ENCODE data around the gene B3GNT3.

DNA sequence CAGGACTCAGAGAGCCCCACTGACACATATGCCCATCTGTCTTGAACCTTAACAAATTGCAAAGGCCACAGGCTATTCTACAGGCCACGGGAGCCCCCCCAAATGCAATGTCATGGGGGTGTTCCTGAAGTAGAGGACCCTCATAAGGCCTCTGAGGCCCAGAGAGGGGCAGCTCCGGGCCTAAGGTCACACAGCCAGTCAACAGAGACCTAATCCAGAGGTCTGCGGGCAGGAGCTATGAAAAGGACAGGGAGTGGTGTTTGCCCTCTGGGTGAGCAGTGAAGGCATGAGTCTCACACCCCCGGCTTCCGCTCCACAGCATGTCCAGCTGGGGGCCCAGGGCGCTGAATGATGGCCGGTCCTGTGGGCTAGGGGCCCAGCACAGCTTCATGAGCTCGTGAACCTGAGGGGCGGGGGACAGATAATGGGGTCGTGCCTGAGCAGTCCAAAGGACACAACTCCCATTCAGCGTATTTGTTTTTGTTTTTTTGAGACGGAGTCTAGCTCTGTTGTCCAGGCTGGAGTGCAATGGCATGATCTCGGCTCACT lies 31.6 kb downstream of the B3GNT3 start:
- TF ChIP-seq, protein P1, sequence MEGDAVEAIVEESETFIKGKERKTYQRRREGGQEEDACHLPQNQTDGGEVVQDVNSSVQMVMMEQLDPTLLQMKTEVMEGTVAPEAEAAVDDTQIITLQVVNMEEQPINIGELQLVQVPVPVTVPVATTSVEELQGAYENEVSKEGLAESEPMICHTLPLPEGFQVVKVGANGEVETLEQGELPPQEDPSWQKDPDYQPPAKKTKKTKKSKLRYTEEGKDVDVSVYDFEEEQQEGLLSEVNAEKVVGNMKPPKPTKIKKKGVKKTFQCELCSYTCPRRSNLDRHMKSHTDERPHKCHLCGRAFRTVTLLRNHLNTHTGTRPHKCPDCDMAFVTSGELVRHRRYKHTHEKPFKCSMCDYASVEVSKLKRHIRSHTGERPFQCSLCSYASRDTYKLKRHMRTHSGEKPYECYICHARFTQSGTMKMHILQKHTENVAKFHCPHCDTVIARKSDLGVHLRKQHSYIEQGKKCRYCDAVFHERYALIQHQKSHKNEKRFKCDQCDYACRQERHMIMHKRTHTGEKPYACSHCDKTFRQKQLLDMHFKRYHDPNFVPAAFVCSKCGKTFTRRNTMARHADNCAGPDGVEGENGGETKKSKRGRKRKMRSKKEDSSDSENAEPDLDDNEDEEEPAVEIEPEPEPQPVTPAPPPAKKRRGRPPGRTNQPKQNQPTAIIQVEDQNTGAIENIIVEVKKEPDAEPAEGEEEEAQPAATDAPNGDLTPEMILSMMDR (conservative IDR thresholded peaks at IDR 0.05; ENCODE audit: low read length): no peak
- no peak for TF ChIP-seq EZH2phosphoT487 (IDR thresholded peaks at IDR 0.05; ENCODE audit: borderline replicate concordance)
